ENCODE data around the gene OR52E4. TPM values are rescaled to one million over a fixed set of nuclear protein-coding genes. Genes with fewer than 3 reads are reported as not detected.

OR52E4 gene
- total RNA-seq, 4 donors from 2014 or later: not detected

DNA sequence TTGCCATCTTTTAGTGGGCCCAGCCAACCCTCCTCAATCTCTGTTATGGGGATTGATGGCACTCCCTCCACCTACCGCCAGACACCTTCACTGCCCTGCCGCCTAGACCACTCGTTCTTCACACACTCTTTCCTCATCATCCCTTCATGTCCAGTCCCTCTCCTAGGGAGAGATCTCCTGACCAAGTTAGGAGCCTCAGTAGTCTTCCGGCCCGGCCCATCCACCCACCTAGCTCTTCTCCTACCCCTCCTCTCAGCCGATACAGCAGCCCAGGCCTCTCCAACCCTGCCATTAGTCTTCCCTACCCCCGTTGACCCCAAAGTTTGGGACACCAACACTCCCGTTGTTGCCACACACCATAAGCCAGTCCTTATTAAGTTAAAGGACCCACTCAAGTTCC, 50.6 kb downstream of the OR52E4 start:
- no peak for TF ChIP-seq EP300 (IDR thresholded peaks at IDR 0.05)
- no peak for TF ChIP-seq POLR2A (IDR thresholded peaks at IDR 0.05)
- TF ChIP-seq POLR2AphosphoS5 (IDR thresholded peaks at IDR 0.05): no peak
- TF ChIP-seq, protein P1, sequence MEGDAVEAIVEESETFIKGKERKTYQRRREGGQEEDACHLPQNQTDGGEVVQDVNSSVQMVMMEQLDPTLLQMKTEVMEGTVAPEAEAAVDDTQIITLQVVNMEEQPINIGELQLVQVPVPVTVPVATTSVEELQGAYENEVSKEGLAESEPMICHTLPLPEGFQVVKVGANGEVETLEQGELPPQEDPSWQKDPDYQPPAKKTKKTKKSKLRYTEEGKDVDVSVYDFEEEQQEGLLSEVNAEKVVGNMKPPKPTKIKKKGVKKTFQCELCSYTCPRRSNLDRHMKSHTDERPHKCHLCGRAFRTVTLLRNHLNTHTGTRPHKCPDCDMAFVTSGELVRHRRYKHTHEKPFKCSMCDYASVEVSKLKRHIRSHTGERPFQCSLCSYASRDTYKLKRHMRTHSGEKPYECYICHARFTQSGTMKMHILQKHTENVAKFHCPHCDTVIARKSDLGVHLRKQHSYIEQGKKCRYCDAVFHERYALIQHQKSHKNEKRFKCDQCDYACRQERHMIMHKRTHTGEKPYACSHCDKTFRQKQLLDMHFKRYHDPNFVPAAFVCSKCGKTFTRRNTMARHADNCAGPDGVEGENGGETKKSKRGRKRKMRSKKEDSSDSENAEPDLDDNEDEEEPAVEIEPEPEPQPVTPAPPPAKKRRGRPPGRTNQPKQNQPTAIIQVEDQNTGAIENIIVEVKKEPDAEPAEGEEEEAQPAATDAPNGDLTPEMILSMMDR (IDR thresholded peaks at IDR 0.05): no peak
- WGBS, 2 donors (ENCODE audit: low coverage in 1 of 2): 90 to 91% methylated on average over 3 to 8 of the region's 8 CpGs
- Histone ChIP-seq H3K27me3 (no peaks in the 10 kb centered on the region), H3K27ac (no peak overlapping the region), H3K9me3 (peaks cover 0 to 27% (median 0%) of the 10 kb centered on the region in 3 donors), H3K4me3 (no peak overlapping the region), H3K4me1 (no peaks in the 10 kb centered on the region), H3K36me3 (no peaks in the 10 kb centered on the region)
- ATAC-seq: no peak

DNA sequence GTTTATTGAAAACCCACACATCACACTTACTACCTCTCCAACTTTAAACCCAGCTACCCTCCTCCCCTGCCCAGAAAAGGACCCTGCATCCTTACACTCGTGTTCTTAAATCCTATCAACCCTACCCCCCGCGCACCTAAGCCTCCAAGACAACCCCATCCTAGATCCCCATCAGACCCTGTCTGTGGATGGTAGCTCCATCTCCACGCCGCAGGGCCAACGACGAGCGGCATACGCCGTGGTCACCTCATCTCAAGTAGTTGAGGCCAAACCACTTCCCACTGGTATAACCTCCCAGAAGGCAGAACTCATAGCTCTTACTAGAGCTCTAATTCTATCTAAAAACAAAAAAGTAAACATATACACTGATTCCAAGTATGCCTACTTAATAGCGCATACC, 52.2 kb downstream of the OR52E4 start:
- H3K27me3 ChIP-seq: no peaks in the 10 kb centered on the region
- ATAC-seq: no peak
- no peak overlapping the region for H3K27ac ChIP-seq
- TF ChIP-seq POLR2A (IDR thresholded peaks at IDR 0.05) (no peak), EP300 (IDR thresholded peaks at IDR 0.05) (no peak), POLR2AphosphoS5 (IDR thresholded peaks at IDR 0.05) (no peak)
- TF ChIP-seq, protein P1 (IDR thresholded peaks at IDR 0.05): no peak
- H3K9me3 ChIP-seq: peaks cover 0 to 24% (median 0%) of the 10 kb centered on the region in 3 donors
- WGBS, 2 donors (ENCODE audit: low coverage in 1 of 2): 80 to 88% methylated on average over 1 to 9 of the region's 11 CpGs
- no peaks in the 10 kb centered on the region for H3K4me1 ChIP-seq
- no peaks in the 10 kb centered on the region for H3K36me3 ChIP-seq
- H3K4me3 ChIP-seq: no peak overlapping the region

DNA sequence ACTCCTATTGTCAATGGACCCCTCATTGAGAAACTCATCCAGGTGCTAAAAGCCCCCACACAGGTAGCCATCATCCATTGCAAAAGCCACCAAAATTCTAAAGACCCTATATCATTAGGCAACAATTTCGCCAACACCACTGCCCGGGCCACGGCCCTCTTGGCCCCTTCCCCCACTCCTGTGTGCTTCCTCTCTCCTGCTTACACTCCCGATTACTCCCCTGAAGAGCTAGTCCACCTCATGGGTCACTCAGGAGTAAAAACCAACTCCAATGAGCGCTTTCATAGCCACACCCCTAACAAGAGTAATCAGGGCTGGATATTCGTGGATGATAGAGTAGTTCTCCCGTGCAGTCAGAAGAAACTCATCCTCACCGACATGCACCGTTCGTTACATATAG, 52.7 kb downstream of the OR52E4 start:
- Histone ChIP-seq H3K9me3 (peaks cover 0 to 27% (median 0%) of the 10 kb centered on the region in 3 donors), H3K27ac (no peak overlapping the region), H3K4me3 (no peak overlapping the region), H3K27me3 (no peaks in the 10 kb centered on the region), H3K36me3 (no peaks in the 10 kb centered on the region), H3K4me1 (no peaks in the 10 kb centered on the region)
- ATAC-seq: no peak
- WGBS, 2 donors (ENCODE audit: low coverage in 1 of 2): 89% methylated on average over 10 of the region's 10 CpGs
- TF ChIP-seq, protein P1 (IDR thresholded peaks at IDR 0.05): no peak
- TF ChIP-seq POLR2AphosphoS5 (IDR thresholded peaks at IDR 0.05) (no peak), POLR2A (IDR thresholded peaks at IDR 0.05) (no peak), EP300 (IDR thresholded peaks at IDR 0.05) (no peak)

Other genes starting within 250 kb of the OR52E4 start
- 10 to 100 TPM in 3 of 4 donors, 1 to 10 TPM in 1; 8.9 to 21.4 (median 14.9) TPM for gene TRIM5, start 195.6 kb upstream of the OR52E4 start, total RNA-seq
- 10 to 100 TPM; 31.6 to 50.4 (median 32.1) TPM for gene TRIM22, start 190.8 kb upstream of the OR52E4 start, total RNA-seq
- gene OR56B1, start 144.2 kb upstream of the OR52E4 start, total RNA-seq: under 1 TPM in 2 of 4 donors, not detected in 2; 0.13 to 0.19 TPM
- under 1 TPM in 1 of 4 donors, not detected in 3; 0.40 TPM for gene OR52N4, start 126.4 kb upstream of the OR52E4 start, total RNA-seq
- gene OR52N5, start 97.3 kb upstream of the OR52E4 start, total RNA-seq: under 1 TPM in 1 of 4 donors, not detected in 3; 0.67 TPM
- gene OR52N1, start 89.4 kb upstream of the OR52E4 start, total RNA-seq: under 1 TPM in 1 of 4 donors, not detected in 3; 0.13 TPM
- not detected for gene OR52N2, start 71.7 kb upstream of the OR52E4 start, total RNA-seq
- gene OR52E6, start 38.7 kb upstream of the OR52E4 start, total RNA-seq: not detected
- not detected for gene OR52E8, start 22.9 kb upstream of the OR52E4 start, total RNA-seq
- gene OR52E5, start 12.6 kb downstream of the OR52E4 start, total RNA-seq: not detected
- not detected for gene OR56A3, start 61.6 kb downstream of the OR52E4 start, total RNA-seq
- not detected for gene OR56A5, start 87.9 kb downstream of the OR52E4 start, total RNA-seq
- not detected for gene OR52L1, start 106.4 kb downstream of the OR52E4 start, total RNA-seq
- not detected for gene OR56A4, start 126.3 kb downstream of the OR52E4 start, total RNA-seq
- gene OR56A1, start 150.1 kb downstream of the OR52E4 start, total RNA-seq: under 1 TPM in 1 of 4 donors, not detected in 3; 0.23 TPM
- not detected for gene OR56B4, start 227.1 kb downstream of the OR52E4 start, total RNA-seq

All from gastroesophageal sphincter (tissue), 4 donors.